ENCODE results near the gene GPR149. TPM values are rescaled to one million over a fixed set of nuclear protein-coding genes. Genes with fewer than 3 reads are reported as not detected.
A peak's percentile ranks its signal among the peaks of the same experiment; 100 is the strongest.

The GPR149 gene
- total RNA-seq, 4 donors from 2014 or later: not detected

- ATAC-seq: peak; percentile 85 to 93
- TF ChIP-seq POLR2A (IDR thresholded peaks at IDR 0.05): peak; percentile 72 to 81
- TF ChIP-seq CTCF (IDR thresholded peaks at IDR 0.05 in 4 of 5, conservative IDR thresholded peaks at IDR 0.05 in 1 of 5): no peak
- in situ Hi-C loops (cut with MboI; ENCODE audit: low sequenced_read_pairs in 4 of 4): no loop called here
- peaks cover 33 to 47% of the 10 kb centered on the region in 2 donors for H3K4me1 ChIP-seq
- no peaks in the 10 kb centered on the region for H3K36me3 ChIP-seq
- intact Hi-C loops (cut with DNase I; ENCODE audit: low total_unique reads): loop anchor here (5.0 to 10.0 kb wide), 4 partner anchors 911 to 1531 kb away; partner anchors contain the start of genes RAP2B and SLC33A1
- H3K4me3 ChIP-seq: peak within 1 kb of the TSS; percentile 86 to 96 (median 89)
- no peaks in the 10 kb centered on the region for H3K27me3 ChIP-seq
- DNase-seq: peak; percentile 82 to 84
- no peaks in the 10 kb centered on the region for H3K9me3 ChIP-seq
- peak within 1 kb of the TSS; percentile 89 to 97 (median 93) for H3K27ac ChIP-seq
Observed at GRCh38 chr3:154323891-154324738, 105.9 kb downstream of the GPR149 start, which contains the start of gene DHX36. Gene DHX36 (minus strand): TSS chr3:154324487. CDS start chr3:154324416, 71 bp downstream.

GRCh38 chr3:154316974-154317767 lies 112.8 kb downstream of the GPR149 start:
- intact Hi-C loops (cut with DNase I; ENCODE audit: low total_unique reads) (no loop called here), in situ Hi-C loops (cut with MboI; ENCODE audit: low sequenced_read_pairs in 4 of 4) (no loop called here)
- H3K9me3 ChIP-seq: no peaks in the 10 kb centered on the region
- no peak for TF ChIP-seq CTCF (IDR thresholded peaks at IDR 0.05 in 4 of 5, conservative IDR thresholded peaks at IDR 0.05 in 1 of 5)
- TF ChIP-seq POLR2A (IDR thresholded peaks at IDR 0.05): no peak
- peaks cover 0 to 29% of the 10 kb centered on the region in 2 donors for H3K36me3 ChIP-seq
- DNase-seq (no peak), ATAC-seq (no peak)
- H3K4me3 ChIP-seq: no peak overlapping the region
- H3K27me3 ChIP-seq: no peaks in the 10 kb centered on the region
- H3K27ac ChIP-seq: no peak overlapping the region
- peaks cover 24 to 41% of the 10 kb centered on the region in 2 donors for H3K4me1 ChIP-seq

DNA sequence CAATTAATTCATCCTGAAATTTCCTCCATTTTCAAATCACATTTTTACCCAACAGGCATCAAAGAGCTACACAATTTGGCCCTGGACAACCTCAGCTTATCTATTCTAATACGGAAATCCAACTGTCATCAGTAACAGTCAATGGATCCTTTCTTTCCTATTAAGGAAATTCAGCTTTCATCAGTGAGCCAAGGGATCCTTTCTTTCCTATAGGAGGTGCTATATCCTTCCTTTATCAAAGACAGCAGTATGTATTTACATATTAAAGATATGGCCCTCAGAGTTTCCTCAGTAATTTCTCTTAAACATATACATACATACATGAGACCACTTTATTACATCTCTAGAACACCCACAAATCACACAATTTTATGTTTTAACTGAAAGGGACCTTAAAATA lies 115.8 kb downstream of the GPR149 start:
- no peak for DNase-seq
- Histone ChIP-seq H3K36me3 (peaks cover 0 to 40% of the 10 kb centered on the region in 2 donors), H3K4me1 (peaks cover 10 to 14% of the 10 kb centered on the region in 2 donors), H3K27me3 (no peaks in the 10 kb centered on the region), H3K27ac (no peak overlapping the region), H3K4me3 (no peak overlapping the region), H3K9me3 (no peaks in the 10 kb centered on the region)
- intact Hi-C loops (cut with DNase I; ENCODE audit: low total_unique reads): no loop called here
- TF ChIP-seq POLR2A (IDR thresholded peaks at IDR 0.05) (no peak), CTCF (IDR thresholded peaks at IDR 0.05 in 4 of 5, conservative IDR thresholded peaks at IDR 0.05 in 1 of 5) (no peak)
- in situ Hi-C loops (cut with MboI; ENCODE audit: low sequenced_read_pairs in 4 of 4): no loop called here
- ATAC-seq: no peak

- Histone ChIP-seq H3K4me1 (peaks cover 0 to 3% of the 10 kb centered on the region in 2 donors), H3K27me3 (no peaks in the 10 kb centered on the region), H3K9me3 (no peaks in the 10 kb centered on the region), H3K27ac (no peak overlapping the region), H3K4me3 (no peak overlapping the region), H3K36me3 (peaks cover 0 to 52% of the 10 kb centered on the region in 2 donors)
- DNase-seq (no peak), ATAC-seq (peak in 1 of 2 donors; percentile 23)
- TF ChIP-seq POLR2A (IDR thresholded peaks at IDR 0.05): no peak
- no peak for TF ChIP-seq CTCF (IDR thresholded peaks at IDR 0.05 in 4 of 5, conservative IDR thresholded peaks at IDR 0.05 in 1 of 5)
- intact Hi-C loops (cut with DNase I; ENCODE audit: low total_unique reads) (no loop called here), in situ Hi-C loops (cut with MboI; ENCODE audit: low sequenced_read_pairs in 4 of 4) (no loop called here)
Observed at GRCh38 chr3:154310840-154311239, 119.2 kb downstream of the GPR149 start.
